HG03439 (cell line): ENCODE data around the gene SORL1-AS1.
"Not testable (repeated sequence)": the region's sequence is repeated elsewhere in the genome, so short reads cannot be mapped to it uniquely, and the experiment has no call there.

ENCODE experiments used
- ATAC-seq: cut with Tn5 transposase; IDR thresholded peaks from one replicate; pipeline ENCODE4 v1.9.1; 2021; ENCODE audit warnings: mild to moderate bottlenecking, moderate library complexity; ENCODE audit not compliant: unreplicated experiment

Gene SORL1-AS1

DNA sequence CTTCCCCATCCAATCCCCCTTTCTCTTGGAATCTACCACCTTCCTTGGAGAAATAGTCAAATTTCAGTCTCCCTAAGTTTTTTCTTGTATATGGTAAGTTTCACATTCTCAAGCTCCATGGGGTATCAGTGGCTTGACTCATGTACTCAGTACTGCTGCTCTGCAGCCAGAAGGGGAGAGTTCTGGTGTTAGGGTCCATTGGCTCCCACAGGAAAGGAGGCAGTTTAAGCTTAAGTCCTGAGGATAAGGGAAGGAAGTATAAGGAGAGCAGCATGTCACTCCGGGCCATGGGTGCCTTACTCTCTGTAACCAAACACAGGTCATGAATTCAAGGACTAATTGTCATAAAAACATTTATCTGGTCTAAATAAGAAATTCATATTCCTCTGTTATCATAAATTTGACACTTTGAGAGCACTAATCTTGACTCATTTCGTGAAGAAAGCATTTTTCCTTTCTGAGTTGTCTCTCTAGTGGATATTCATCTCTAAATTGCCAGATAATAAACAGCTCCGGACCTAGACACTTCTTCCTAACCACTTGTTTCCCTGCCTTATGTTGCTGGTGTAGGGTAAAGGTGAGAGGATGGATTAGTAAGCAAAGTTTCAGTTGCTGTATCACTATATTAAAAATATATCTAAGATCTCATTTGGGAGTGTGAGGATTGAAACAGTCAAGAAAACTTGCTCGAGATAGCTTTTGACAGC is 20.8 kb downstream of the SORL1-AS1 start:
- ATAC-seq: no peak

DNA sequence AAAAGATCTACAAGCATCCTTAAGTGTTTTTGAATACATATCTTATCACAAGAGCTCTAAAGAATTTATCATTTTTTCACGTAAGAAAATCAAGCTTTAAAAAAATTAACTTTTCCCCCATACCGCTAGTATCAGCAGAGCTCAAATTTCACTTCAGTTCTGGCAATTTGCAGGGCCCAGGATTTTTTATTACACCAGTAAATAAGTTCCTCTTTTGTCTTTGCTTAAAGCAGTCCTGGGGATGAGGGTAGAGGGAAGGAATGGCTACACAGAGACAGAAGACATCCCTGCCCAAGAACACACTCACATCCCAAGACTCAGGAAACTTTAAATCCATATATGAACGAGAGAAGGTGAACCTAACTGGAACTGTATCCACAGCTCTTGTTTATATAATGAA is 23.2 kb downstream of the SORL1-AS1 start:
- ATAC-seq: no peak

DNA sequence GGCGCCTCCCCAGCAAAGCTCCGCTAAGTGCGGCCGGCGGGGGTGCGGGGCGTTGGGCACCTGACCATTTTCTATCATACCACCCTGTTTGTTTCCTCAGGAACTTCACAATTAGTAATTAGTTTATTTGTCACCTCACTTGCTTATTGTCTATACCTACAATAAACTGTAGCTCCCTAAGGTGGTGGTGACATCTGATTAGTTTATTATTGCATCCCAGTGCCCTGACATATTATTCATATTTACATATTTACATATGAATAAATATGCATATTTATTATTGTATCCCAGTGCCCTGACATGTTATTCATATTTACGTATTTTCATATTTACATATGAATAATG is 25.4 kb downstream of the SORL1-AS1 start:
- no peak for ATAC-seq

DNA sequence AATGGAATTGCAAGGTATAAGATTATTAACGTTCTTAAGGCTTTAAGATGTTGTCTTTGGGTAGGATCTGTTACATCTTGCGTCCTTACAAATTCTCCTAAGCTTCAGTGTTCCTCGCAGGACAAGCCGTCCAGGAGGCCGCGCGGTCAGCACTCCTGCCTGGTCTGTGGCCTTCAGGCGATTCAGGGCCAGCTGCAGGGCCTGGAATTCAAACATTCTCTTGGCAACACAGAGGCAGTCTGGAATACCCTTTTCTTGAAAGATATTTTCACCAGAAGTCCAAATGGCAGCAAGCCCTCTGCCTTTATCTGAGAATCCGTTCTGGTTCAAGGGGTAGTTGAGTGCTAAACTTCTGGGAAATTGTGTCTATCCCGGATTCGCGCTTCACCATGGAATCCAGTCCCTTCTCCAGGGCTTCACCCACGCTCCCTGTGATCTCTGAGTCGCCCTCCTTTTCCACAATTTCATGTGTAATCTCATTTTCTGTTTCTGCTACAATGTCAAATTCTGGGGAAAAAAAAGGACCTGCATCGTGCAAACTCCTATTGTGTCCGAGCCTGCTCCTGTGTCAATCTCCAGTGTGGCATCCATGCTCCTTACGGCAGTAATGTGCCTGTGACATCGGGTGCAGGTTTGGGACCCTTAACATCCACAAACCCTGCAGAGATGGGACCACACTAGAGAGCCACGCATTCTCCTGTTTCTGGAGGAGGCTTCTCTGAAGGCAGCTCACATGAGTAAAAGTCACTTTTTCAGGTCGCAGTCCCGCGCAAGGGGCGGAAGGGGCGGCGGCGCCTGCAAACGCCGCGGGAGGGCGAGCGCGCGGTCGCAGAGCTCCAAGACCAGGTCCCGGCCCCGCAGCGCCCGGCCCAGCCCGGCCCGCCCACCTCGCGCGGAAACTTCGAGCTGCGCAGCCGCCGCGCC is 26.0 kb downstream of the SORL1-AS1 start:
- ATAC-seq: no peak

DNA sequence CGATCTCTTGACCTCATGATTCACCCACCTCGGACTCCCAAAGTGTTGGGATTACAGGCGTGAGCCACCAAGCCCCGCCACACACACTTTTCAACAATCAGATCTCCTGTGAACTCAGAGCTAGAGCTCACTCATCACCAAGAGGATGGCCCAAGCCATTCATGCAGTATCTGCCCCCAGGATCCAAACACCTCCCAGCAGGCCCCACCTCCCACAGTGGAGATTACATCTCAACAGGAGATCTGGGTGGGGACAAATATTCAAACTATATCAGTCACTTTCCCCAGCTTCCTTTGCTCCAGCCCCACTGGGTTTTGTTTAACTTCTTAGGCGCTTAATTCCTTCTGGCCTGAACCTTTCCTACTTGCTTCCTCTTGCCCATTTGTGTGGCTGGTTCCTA is 26.9 kb downstream of the SORL1-AS1 start:
- ATAC-seq: no peak

DNA sequence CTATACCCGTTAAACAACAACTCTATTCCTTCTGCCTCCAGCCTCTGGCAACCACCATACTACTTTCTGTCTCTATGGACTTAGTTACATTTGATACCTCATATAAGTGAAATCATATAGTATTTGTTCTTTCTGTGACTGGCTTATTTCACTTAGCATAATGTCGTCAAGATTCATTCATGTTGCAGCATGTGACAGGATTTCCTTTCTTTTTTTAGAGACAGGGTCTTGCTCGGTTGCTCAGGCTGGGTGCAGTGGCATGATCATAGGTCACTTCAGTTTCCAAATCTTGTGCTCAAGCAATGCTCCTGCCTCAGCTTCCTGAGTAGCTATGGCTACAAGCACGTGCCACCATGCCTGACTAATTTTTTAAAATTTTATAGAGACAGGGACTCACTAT is 30.1 kb downstream of the SORL1-AS1 start:
- ATAC-seq: no peak

DNA sequence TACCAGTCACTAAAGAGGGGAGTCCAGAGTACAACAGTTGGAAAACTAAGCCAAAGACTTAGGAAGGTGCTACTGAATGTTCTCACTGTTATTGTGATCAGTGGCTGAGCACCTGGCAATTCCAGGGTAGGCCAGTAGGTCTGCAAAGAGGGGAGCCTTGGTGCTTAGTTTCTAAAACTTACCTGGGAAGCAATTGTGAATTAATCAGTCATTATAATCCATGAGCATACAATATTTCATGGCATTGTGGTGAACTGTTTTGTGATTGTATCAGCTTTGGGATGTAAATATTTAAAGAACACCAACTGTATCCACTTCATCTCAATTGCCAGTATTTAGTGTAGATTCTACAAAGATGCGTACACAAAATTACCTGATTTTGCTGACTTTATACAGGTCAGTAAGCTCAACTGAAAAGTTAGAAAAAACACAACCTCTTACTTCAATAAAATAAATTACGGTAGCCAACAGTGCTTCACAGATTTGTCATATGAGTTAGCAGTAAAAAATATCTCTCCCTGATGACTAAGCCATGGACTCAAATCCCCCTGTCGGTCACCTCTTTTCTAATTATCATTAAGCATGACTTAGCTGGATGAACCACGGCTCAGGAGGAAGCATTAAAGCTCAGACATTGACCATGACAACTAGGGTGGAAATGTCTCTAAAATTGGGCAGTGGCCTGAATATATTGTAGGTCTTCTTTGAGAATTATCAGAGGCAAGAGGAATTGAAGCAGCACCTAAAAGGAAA is 31.4 kb downstream of the SORL1-AS1 start:
- ATAC-seq: no peak

DNA sequence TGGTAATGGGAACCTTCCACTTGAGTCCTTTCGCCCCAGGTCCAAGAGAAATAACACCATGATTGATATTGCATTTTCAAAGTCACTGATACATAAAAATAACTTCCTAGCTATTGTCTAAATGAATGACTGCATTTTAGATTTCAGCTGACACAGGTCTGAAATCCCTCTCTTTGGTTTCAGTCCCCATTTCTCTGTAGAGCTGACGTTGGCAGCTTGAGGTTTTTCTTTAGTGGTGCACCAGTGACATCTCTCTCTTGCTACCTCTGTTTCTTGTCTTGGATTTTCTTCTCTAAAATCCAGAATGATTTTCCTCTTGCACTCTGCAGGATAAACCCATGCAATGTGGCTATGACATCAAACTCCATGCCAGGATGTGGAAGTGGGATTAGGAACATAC is 32.4 kb downstream of the SORL1-AS1 start:
- ATAC-seq: no peak

DNA sequence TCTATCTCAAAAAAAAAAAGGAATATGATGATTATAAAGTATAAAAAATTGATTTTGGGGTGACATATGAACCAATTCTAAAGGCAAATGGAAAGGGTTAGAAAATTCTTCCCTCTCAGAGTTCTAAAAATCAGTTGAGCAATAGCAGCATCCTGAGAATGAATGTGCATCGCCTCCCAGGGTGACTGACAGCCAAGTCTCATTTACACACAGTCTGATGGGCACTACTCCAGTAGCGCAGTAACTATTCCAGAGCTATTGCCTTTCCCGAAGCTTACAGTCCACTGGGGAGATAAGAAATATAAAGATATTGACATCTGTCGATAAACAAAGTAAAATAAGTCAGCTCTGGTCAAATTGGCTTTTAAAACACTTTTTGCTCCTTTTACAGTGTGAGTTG is 32.9 kb downstream of the SORL1-AS1 start:
- no peak for ATAC-seq

DNA sequence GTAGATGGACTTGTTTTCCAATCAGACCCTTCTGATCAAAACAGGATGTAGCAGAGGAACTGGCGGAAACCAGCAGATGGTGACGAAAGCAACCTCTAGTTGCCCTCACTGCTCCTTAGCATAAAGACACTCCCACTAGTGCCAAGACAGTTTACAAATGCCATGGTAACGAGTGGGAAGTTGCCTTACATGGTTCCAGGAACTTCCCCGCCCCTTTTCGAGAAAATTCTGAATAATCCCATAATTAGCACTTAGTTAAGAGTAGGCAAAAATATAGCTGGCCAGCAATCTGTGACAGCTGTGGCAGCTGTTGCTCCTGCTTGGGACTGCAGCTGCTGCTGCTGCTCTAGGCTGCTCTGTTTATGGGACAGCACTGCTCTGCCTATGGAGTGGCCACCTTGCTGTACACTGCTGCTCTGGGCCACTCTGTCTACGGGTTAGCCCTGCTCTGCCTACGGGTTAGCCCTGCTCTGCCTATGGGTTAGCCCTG is 34.1 kb downstream of the SORL1-AS1 start:
- peak; percentile 45 for ATAC-seq

DNA sequence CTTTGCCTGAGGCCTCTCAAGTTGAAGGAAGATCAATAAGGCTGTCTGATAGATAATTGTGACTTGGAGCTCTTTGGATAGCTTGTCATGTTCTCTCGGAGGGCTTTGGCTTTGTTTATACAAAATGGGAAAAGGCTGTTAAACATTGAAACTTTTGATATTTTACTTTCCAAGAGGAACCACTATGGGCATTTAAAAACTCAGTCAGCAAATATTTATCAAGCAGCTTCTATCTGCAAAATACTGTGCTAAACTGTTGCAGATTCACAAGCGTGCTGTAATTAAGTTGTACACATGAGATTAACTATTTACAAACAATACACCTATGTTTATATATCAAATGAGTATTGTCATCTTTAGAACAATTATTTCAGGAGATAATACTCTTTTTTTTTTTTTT is 35.2 kb downstream of the SORL1-AS1 start:
- ATAC-seq: no peak

DNA sequence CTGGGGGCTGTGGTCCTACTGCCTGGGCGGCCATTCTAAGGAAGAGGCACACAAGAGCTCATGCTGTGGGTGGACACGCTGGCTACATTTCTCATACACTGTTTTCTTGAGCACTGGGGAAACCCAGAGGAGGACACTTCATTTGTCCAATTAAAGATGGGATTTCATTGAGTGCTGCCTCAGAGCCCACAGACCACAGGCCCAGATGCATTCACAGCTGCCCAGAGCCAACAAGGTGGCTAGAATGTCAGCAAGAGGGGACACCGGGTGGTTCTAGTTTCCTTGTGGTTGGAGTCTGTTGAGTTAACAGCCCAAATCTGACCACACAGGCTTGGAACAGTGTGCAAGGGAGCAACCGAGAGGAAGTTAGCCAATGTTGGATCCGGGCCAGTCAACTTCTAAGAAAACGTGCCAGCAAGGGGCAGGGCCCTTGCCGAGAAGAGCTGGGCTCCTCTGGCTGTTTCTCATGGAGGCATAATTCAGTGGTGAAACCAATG is 35.7 kb downstream of the SORL1-AS1 start:
- peak; percentile 46 for ATAC-seq

DNA sequence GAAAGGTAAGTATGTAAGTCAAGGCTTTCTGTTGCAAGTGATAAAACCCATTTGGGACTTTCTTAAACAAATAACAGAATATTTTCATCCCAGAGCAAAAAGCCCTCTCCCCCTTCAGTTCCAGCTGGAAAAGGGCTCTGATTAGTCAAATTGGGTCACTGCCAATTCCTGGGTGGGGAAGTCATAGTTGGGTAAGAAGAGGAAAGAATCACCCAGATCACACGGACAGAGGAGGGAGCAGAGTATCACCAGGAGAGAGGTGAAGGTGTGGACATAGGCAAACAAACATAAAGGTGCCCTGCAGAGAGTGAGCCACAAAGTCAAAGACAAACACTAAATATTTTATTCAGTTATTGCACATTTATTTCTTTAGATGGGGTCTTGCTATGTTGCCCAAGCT is 36.9 kb downstream of the SORL1-AS1 start:
- ATAC-seq: no peak

DNA sequence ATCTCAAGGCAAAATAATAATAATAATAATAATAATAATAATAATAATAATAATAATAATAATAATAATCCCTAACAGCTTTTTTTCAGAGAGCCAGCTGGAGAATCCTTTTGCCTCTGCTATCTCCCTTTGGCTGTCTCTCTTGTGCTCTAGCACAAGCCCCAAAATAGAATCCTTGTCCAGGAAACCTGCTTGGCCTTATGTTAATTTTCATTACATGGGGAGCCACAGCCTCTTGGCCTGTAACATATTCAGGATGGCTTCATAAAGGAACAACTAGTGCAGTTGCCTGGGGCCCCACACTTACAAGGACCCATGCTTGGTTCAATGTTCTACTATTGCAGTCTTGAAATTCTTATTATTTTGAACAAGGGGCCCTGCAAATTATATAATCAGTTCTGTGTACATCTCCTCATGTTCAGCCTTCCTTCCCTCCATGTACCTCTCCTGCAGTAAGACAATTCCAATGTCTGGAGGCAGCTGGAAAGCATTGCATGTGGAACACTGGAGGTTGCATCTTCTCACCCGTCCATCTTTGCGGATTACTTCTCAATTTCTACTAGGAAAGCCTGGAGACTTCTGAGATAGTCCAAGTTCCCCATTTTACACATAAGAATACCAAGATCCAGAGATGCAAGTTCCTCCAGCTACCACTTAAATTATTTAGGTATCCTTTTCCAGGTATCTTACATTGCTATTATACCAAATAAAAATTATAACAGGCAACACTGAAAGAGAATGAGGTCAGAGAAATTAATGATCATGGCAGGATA is 38.4 kb downstream of the SORL1-AS1 start:
- ATAC-seq: no peak

DNA sequence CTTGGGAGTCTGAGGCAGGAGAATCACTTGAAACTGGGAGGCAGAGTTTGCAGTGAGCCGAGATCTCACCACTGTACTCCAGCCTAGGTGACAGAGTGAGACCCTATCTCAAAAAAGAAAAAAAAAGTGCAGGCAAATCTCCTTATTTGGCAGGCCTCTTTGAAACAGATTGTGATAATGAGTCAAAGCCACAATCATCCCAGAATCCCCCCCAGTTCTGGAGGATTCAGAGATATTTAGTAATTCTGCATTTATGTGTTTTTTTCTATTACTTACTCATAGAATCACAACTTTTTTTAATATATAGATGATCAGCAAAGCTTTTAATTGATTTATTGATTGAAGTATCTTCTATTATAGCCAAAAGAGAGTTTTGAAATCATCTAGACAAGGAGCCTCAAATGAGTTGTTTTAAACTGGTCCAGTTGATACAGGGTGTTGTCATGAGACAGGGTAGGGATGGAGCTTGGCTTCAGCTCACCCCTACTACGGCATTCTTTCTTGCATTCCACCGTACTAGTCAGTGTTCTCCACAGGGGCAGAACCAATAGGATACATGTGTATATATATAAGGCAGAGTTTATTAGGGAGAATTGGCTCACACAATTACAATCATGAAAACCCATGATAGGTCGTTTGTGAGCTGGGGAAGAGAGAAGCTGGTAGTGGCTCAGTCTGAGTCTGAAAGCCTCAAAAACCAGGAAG is 39.9 kb downstream of the SORL1-AS1 start:
- ATAC-seq: no peak

DNA sequence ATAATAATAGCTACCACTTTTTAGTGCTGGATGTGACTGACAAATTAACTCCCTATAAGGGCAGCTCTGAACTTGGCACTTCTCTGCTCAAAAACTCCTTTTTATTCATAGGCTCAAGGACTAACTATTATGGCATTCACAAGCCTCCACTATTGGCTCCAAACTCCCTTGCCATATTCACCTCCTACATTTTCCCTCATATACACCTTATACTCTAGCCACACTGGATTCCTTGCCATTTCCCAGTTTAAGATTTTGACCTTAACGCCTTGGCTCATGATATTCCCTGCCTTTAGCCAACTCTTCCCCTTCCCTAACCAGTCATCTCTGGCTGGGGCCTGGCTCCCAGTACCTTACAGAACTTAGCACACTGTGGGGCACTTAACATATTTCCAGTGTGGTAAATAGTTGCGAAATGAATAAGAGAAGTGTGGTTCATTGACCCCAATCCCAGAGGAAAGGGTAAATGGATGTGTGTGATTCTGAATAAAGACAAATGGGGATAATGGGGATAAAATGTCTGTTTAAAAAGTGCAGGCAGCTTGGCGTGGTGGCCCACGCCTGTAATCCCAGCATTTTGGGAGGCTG is 40.7 kb downstream of the SORL1-AS1 start:
- ATAC-seq: no peak

DNA sequence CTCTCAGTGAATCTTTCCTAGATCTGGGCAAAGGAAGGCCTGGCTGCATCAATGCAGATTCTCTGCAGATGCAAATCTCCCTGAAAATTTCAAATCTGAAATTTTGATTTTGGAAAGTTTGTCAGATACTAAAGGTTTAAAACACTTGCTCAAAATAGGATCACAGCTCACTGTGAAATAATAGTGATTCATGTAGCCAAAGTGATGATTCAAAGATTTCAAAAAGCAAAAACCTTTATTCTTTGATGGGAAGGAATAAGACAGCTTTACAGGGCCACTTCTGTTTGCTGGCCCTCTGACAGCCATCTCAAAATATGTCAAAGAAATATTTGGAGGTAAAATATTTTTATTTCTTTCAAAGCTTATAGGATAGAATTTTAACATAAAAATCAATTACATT is 41.4 kb downstream of the SORL1-AS1 start:
- ATAC-seq: not testable (repeated sequence)

DNA sequence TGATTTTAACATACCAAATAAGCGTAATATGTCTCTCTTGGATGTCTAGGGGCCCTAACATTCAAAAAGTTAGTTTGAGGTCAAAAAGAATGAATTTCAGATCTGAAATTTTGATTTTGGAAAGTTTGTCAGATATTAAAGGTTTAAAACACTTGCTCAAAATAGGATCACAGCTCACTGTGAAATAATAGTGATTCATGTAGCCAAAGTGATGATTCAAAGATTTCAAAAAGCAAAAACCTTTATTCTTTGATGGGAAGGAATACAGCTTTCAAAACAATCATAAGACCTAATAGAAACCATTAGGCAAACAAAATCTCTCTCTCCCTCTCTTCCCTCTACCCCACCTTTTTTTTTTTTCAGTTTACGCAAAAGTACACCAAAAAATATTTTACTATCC is 42.7 kb downstream of the SORL1-AS1 start:
- not testable (repeated sequence) for ATAC-seq

DNA sequence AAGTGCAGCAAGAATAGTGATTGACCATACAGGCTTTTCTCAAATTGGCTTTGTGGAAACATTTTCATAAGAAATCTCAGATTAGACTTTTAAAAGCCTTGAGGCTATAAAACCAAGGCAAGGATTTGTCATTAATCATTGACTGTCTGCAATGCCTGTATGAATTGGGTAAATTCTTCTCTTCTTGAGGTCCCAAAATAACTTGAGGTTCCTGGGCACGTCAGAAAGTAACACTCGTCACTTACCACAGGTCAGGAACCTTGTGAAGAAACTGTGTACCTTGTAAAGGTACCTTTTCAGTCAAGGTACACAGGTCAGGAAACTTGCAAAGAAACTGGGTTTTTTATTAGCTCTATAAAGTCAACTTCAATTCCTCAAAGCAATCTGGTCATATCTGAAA is 43.9 kb downstream of the SORL1-AS1 start:
- ATAC-seq: no peak

DNA sequence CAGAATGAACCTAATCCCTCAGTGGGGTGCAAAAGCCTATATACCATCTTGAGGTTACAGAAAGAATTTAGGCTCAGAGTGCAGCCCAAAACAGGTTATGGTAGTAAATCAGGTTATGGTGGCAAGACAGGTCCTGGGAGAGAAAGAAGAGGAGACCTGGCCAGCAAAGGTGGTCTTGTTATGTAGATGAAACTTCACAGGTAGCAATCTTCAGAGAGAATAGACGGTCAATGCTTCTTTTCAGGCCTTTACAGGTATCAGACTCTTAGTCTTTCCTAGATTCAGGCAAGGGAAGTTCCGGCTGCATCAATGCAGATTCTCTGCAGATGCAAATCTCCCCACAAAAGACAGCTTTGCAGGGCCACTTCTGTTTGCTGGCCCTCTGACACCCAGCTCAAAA is 46.5 kb downstream of the SORL1-AS1 start:
- no peak for ATAC-seq
